Measurements from ENCODE around the gene PALM2AKAP2.

DNA sequence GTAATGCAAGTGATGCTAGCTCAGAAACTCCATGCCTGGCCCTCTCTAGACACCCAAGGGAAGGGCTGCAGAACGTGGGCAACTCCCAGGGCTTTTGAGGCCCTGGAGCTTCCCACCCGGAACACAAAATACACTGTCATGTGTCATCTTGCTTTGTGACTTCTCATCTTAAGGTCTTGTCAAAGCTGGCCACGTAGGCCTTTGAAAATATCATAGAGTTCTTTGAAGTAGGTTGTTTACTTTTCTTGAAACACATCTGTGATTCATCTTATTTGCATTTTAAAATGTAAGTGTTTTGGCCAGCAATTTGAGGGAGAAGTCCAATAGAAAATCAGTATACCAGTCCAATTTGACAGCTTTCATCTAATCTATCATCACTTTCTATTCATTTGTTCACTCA lies 40.2 kb upstream of the PALM2AKAP2 start:
- TF ChIP-seq, protein P1, sequence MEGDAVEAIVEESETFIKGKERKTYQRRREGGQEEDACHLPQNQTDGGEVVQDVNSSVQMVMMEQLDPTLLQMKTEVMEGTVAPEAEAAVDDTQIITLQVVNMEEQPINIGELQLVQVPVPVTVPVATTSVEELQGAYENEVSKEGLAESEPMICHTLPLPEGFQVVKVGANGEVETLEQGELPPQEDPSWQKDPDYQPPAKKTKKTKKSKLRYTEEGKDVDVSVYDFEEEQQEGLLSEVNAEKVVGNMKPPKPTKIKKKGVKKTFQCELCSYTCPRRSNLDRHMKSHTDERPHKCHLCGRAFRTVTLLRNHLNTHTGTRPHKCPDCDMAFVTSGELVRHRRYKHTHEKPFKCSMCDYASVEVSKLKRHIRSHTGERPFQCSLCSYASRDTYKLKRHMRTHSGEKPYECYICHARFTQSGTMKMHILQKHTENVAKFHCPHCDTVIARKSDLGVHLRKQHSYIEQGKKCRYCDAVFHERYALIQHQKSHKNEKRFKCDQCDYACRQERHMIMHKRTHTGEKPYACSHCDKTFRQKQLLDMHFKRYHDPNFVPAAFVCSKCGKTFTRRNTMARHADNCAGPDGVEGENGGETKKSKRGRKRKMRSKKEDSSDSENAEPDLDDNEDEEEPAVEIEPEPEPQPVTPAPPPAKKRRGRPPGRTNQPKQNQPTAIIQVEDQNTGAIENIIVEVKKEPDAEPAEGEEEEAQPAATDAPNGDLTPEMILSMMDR (conservative IDR thresholded peaks at IDR 0.05; ENCODE audit: low read length) = no peak
- no peak for TF ChIP-seq EZH2phosphoT487 (IDR thresholded peaks at IDR 0.05; ENCODE audit: borderline replicate concordance, low read depth, low read length)

Measured in OCI-LY7 (cell line).